Osteoblast (primary cell): Measurements from ENCODE around the gene MEF2A. TPM values are rescaled to one million over a fixed set of nuclear protein-coding genes. Genes with fewer than 3 reads are reported as not detected.

Experiments
- DNase-seq: peaks from one replicate; pipeline ENCODE4 v3.0.0; 2011; ENCODE audit warnings: low spot score, mixed read lengths; ENCODE audit not compliant: insufficient read length; ENCODE audit errors: missing footprints
- H2AFZ ChIP-seq: 2 replicates; pipeline ENCODE4 v1.6.0; 2011; ENCODE audit warnings: mild to moderate bottlenecking, low read length
- H3K27ac ChIP-seq: 2 replicates; pipeline ENCODE4 v1.5.1; 2011; ENCODE audit warnings: mild to moderate bottlenecking, low read depth, low read length, moderate library complexity
- H3K27me3 ChIP-seq: 2 replicates; pipeline ENCODE4 v1.6.0; 2012; ENCODE audit warnings: mild to moderate bottlenecking, control low read depth, inconsistent platforms, low read length, moderate library complexity; ENCODE audit not compliant: insufficient read depth
- H3K36me3 ChIP-seq: 2 replicates; pipeline ENCODE4 v1.5.1; 2011; ENCODE audit warnings: mild to moderate bottlenecking, low read length, control low read depth, moderate library complexity; ENCODE audit not compliant: insufficient read depth
- H3K4me1 ChIP-seq: 2 replicates; pipeline ENCODE4 v1.5.1; 2011; ENCODE audit warnings: mild to moderate bottlenecking, low read length, control low read depth, moderate library complexity; ENCODE audit not compliant: insufficient read depth
- H3K4me2 ChIP-seq: 2 replicates; pipeline ENCODE4 v1.6.0; 2011; ENCODE audit warnings: mild to moderate bottlenecking, low read length; ENCODE audit not compliant: insufficient read depth
- H3K4me3 ChIP-seq: fragments of 200-600 bp; sonication (generic); 3 replicates; pipeline ENCODE4 v1.5.1; 2012; ENCODE audit warnings: mild to moderate bottlenecking, low read length, inconsistent platforms; ENCODE audit not compliant: insufficient read depth
- H3K79me2 ChIP-seq: 2 replicates; pipeline ENCODE4 v1.6.0; 2012; ENCODE audit warnings: mild to moderate bottlenecking, low read length, control low read depth, inconsistent platforms; ENCODE audit not compliant: insufficient read depth
- H3K9me3 ChIP-seq: 2 replicates; pipeline ENCODE4 v1.5.1; 2011; ENCODE audit warnings: low read depth, low read length, control low read depth
- H4K20me1 ChIP-seq: 2 replicates; pipeline ENCODE4 v1.6.0; 2012; ENCODE audit warnings: mild to moderate bottlenecking, low read length, control low read depth; ENCODE audit not compliant: insufficient read depth
- total RNA-seq: library from RNA; depleted of rRNA; stranded (reverse); fragments of >200 nt; gene quantifications from 2 replicates; pipeline ENCODE4 v1.2.3, GENCODE V29; 2012
- TF ChIP-seq, protein P1 (sequence below): IDR thresholded peaks from 2 replicates; pipeline ENCODE4 v1.5.1; 2011; ENCODE audit warnings: mild to moderate bottlenecking, low read depth, low read length, moderate library complexity; ENCODE audit errors: extremely low read depth

The MEF2A gene
- total RNA-seq, 1 donor = 55.4 TPM

DNA sequence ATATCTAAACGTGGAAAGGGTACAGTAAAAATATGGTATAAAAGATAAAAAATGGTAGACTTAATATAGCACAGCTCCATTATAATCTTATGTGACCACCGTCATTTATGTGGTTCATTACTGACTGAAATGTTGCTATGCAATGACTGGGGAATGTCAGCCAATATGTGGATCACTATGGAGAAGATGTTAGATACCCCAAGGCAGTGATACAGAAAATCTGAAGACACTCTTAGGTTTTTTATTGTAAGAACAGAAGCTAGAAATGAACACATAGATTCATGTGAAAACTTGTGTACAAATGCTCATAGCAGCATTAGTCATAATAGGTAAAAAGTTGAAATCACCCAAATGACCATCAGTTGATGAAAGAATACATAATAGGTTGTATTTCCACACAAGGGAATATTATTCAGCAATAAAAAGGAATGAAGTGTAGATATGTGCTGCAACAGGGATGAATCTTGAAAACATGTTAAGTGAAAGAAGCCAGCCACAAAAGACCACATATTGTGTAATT lies 18.4 kb downstream of the MEF2A start:
- Histone ChIP-seq H3K4me1 (peaks cover 9% of the 10 kb centered on the region), H3K27me3 (no peaks in the 10 kb centered on the region), H3K9me3 (no peaks in the 10 kb centered on the region), H3K27ac (no peak overlapping the region), H3K4me2 (no peak overlapping the region), H2AFZ (no peak overlapping the region), H3K4me3 (no peak overlapping the region), H3K36me3 (no peaks in the 10 kb centered on the region), H3K79me2 (peaks cover 98% of the 10 kb centered on the region), H4K20me1 (peaks cover 46% of the 10 kb centered on the region)
- TF ChIP-seq, protein P1, sequence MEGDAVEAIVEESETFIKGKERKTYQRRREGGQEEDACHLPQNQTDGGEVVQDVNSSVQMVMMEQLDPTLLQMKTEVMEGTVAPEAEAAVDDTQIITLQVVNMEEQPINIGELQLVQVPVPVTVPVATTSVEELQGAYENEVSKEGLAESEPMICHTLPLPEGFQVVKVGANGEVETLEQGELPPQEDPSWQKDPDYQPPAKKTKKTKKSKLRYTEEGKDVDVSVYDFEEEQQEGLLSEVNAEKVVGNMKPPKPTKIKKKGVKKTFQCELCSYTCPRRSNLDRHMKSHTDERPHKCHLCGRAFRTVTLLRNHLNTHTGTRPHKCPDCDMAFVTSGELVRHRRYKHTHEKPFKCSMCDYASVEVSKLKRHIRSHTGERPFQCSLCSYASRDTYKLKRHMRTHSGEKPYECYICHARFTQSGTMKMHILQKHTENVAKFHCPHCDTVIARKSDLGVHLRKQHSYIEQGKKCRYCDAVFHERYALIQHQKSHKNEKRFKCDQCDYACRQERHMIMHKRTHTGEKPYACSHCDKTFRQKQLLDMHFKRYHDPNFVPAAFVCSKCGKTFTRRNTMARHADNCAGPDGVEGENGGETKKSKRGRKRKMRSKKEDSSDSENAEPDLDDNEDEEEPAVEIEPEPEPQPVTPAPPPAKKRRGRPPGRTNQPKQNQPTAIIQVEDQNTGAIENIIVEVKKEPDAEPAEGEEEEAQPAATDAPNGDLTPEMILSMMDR = no peak
- DNase-seq = no peak

DNA sequence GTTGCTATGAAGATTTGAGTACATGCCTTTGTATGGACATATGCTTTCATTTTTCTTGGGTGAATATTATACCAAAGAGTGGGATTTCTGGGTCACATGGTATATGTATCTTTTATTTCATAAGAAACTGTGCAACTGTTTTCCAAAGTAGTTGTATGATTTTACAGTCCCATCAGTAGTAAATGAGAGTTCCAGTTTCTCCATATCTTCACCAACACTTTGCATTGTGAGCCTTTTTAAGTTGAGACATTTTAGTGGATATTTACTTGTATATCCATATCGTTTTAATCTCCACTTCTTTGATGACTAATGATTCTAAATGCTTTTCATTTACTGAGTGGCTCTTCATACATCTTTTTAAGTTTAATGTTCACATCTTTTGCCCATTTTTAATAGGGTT lies 20.3 kb downstream of the MEF2A start:
- TF ChIP-seq, protein P1 = no peak
- H3K27me3 ChIP-seq = no peaks in the 10 kb centered on the region
- H3K36me3 ChIP-seq = no peaks in the 10 kb centered on the region
- no peak overlapping the region for H3K27ac ChIP-seq
- no peaks in the 10 kb centered on the region for H3K4me1 ChIP-seq
- peaks cover 98% of the 10 kb centered on the region for H3K79me2 ChIP-seq
- H4K20me1 ChIP-seq = peaks cover 40% of the 10 kb centered on the region
- no peak overlapping the region for H3K4me3 ChIP-seq
- no peak for DNase-seq
- no peaks in the 10 kb centered on the region for H3K9me3 ChIP-seq
- H2AFZ ChIP-seq = no peak overlapping the region
- H3K4me2 ChIP-seq = no peak overlapping the region

DNA sequence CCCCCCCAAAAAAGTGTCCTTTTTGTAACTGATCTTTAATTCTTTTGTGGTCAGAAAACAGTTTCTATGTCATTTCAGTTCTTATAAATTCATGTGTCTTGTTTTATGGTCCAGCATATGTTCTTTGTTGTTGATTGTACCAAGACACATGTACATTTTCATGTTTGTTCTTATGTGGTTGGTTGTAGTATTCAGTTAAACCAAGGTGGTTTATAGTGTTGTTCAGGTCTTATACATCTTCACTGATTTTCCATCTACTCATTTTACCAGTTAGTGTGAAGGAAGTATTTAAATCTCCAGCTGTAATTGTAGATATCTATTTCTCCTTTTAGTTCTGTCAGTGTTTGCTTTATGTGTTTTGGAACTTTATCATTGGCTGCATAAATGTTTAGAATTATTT lies 24.0 kb downstream of the MEF2A start:
- Histone ChIP-seq H3K79me2 (peaks cover 97% of the 10 kb centered on the region), H4K20me1 (peaks cover 40% of the 10 kb centered on the region), H3K36me3 (no peaks in the 10 kb centered on the region)

GRCh38 chr15:99590913-99591646 lies 25.3 kb downstream of the MEF2A start:
- H3K79me2 ChIP-seq = peaks cover 98% of the 10 kb centered on the region
- no peaks in the 10 kb centered on the region for H3K36me3 ChIP-seq
- H3K9me3 ChIP-seq = no peaks in the 10 kb centered on the region
- TF ChIP-seq, protein P1 = no peak
- H3K4me3 ChIP-seq = no peak overlapping the region
- no peaks in the 10 kb centered on the region for H3K27me3 ChIP-seq
- DNase-seq = no peak
- no peak overlapping the region for H2AFZ ChIP-seq
- H3K4me1 ChIP-seq = peaks cover 9% of the 10 kb centered on the region
- H4K20me1 ChIP-seq = peaks cover 42% of the 10 kb centered on the region
- H3K4me2 ChIP-seq = no peak overlapping the region
- H3K27ac ChIP-seq = no peak overlapping the region

More for the DNA sequence above, 24.0 kb downstream of the MEF2A start:
- TF ChIP-seq, protein P1 = no peak
- Histone ChIP-seq H3K4me3 (no peak overlapping the region), H2AFZ (no peak overlapping the region), H3K4me1 (peaks cover 9% of the 10 kb centered on the region), H3K27ac (no peak overlapping the region), H3K9me3 (no peaks in the 10 kb centered on the region), H3K27me3 (no peaks in the 10 kb centered on the region), H3K4me2 (no peak overlapping the region)
- DNase-seq = no peak
